IMR-90 (cell line): ENCODE results near the gene MRGPRX2. TPM values are rescaled to one million over a fixed set of nuclear protein-coding genes. Genes with fewer than 3 reads are reported as not detected.

Source experiments
- ATAC-seq: fragments of 200-7000 bp; cut with Tn5 transposase; 2 replicates; pipeline ENCODE4 v1.9.1; 2020; ENCODE audit warnings: low read depth, mild to moderate bottlenecking, moderate library complexity
- BruUV-seq: library from RNA; stranded (reverse); fragments of 400-500 nt; replicated peaks from 2 replicates; lab custom pipeline; 2021; lab: Mats Ljungman, UMichigan
- CTCF ChIA-PET: fragments of 300-600 bp; formaldehyde crosslinking; extraction: SDS; loops from one replicate; lab custom pipeline; 2021; ENCODE audit warnings: antibody characterized with exemption; lab: Yijun Ruan, JAX
- POLR2A ChIA-PET: fragments of 300-600 bp; sonication (Branson Sonifier 250); formaldehyde crosslinking; loops from one replicate; lab custom pipeline; 2022; ENCODE audit warnings: antibody characterized with exemption; ENCODE audit not compliant: unreplicated experiment; lab: Charles Lee
- DNase-seq: peaks from one replicate; pipeline ENCODE4 v3.0.0; 2013
- H2AFZ ChIP-seq: replicated peaks from 2 replicates; pipeline ENCODE3; 2013; ENCODE audit warnings: low read length, mild to moderate bottlenecking; ENCODE audit not compliant: poor library complexity
- H2AK5ac ChIP-seq: 2 replicates; pipeline ENCODE4 v1.6.1; 2013; ENCODE audit warnings: low read depth, low read length, inconsistent platforms
- H2AK9ac ChIP-seq: replicated peaks from 2 replicates; pipeline ENCODE3; 2013; ENCODE audit warnings: mild to moderate bottlenecking, low read depth, low read length, moderate library complexity; ENCODE audit not compliant: poor library complexity
- H2BK120ac ChIP-seq: 2 replicates; pipeline ENCODE4 v1.6.1; 2013; ENCODE audit warnings: low read depth, low read length, inconsistent platforms
- H2BK15ac ChIP-seq: 3 replicates; pipeline ENCODE4 v1.6.1; 2013; ENCODE audit warnings: low read depth, low read length, inconsistent platforms
- H2BK20ac ChIP-seq: 2 replicates; pipeline ENCODE4 v1.6.1; 2013; ENCODE audit warnings: low read depth, mild to moderate bottlenecking, inconsistent platforms, low read length, moderate library complexity
- H2BK5ac ChIP-seq: 2 replicates; pipeline ENCODE4 v1.6.1; 2013; ENCODE audit warnings: mild to moderate bottlenecking, low read depth, low read length, inconsistent platforms; ENCODE audit not compliant: poor library complexity, severe bottlenecking
- H3K14ac ChIP-seq: replicated peaks from 2 replicates; pipeline ENCODE4 v1.6.1; 2013; ENCODE audit warnings: low read depth, low read length, inconsistent platforms
- H3K18ac ChIP-seq: 2 replicates; pipeline ENCODE4 v1.6.1; 2013; ENCODE audit warnings: low read depth, low read length, control low read depth
- H3K23ac ChIP-seq: 2 replicates; pipeline ENCODE4 v1.6.1; 2013; ENCODE audit warnings: low read depth, low read length, inconsistent platforms
- H3K27ac ChIP-seq: 2 replicates; pipeline ENCODE4 v1.5.1; 2013; ENCODE audit warnings: mild to moderate bottlenecking, control low read depth, low read length; ENCODE audit not compliant: insufficient read depth
- H3K27me3 ChIP-seq: 2 replicates; pipeline ENCODE4 v1.6.1; 2013; ENCODE audit warnings: low read length; ENCODE audit not compliant: control insufficient read depth, insufficient read depth
- H3K36me3 ChIP-seq: 2 replicates; pipeline ENCODE4 v1.6.1; 2013; ENCODE audit warnings: low read length, mixed read lengths; ENCODE audit not compliant: control insufficient read depth, insufficient read depth
- H3K4ac ChIP-seq: 2 replicates; pipeline ENCODE4 v1.6.1; 2013; ENCODE audit warnings: low read depth, low read length, inconsistent platforms
- H3K4me1 ChIP-seq: 2 replicates; pipeline ENCODE4 v1.6.1; 2013; ENCODE audit warnings: low read length, mixed read lengths; ENCODE audit not compliant: control insufficient read depth, insufficient read depth
- H3K4me2 ChIP-seq: 2 replicates; pipeline ENCODE4 v1.6.1; 2013; ENCODE audit warnings: low read depth, mild to moderate bottlenecking, control low read depth, low read length, moderate library complexity
- H3K4me3 ChIP-seq: 2 replicates; pipeline ENCODE4 v1.5.1; 2013; ENCODE audit warnings: low read depth, mild to moderate bottlenecking, control low read depth, low read length, moderate library complexity; ENCODE audit not compliant: insufficient read depth
- H3K56ac ChIP-seq: 2 replicates; pipeline ENCODE4 v1.6.1; 2013; ENCODE audit warnings: low read length, inconsistent platforms; ENCODE audit not compliant: insufficient read depth; ENCODE audit errors: extremely low read depth
- H3K79me1 ChIP-seq, 2 experiments: 2 replicates each; pipeline ENCODE4 v1.6.1; 2013; ENCODE audit warnings: low read length in 2 of 2, inconsistent platforms in 1 of 2, low read depth in 1 of 2
- H3K9ac ChIP-seq: 2 replicates; pipeline ENCODE4 v1.6.1; 2013; ENCODE audit warnings: low read depth, low read length, control low read depth
- H3K9me1 ChIP-seq: 2 replicates; pipeline ENCODE4 v1.6.1; 2013; ENCODE audit warnings: low read length, inconsistent platforms; ENCODE audit not compliant: insufficient read depth
- H3K9me3 ChIP-seq: 2 replicates; pipeline ENCODE4 v1.6.1; 2013; ENCODE audit warnings: low read length; ENCODE audit not compliant: control insufficient read depth, insufficient read depth
- H4K20me1 ChIP-seq: 2 replicates; pipeline ENCODE4 v1.6.1; 2013; ENCODE audit warnings: low read length, inconsistent platforms; ENCODE audit not compliant: insufficient read depth
- H4K5ac ChIP-seq: 2 replicates; pipeline ENCODE4 v1.6.1; 2013; ENCODE audit warnings: mild to moderate bottlenecking, low read depth, low read length, control low read depth
- H4K8ac ChIP-seq, 2 experiments: 2 replicates each; pipeline ENCODE4 v1.6.1; 2013; ENCODE audit warnings: low read depth in 2 of 2, low read length in 2 of 2, control low read depth in 1 of 2, inconsistent platforms in 1 of 2
- H4K91ac ChIP-seq: 2 replicates; pipeline ENCODE4 v1.6.1; 2013; ENCODE audit warnings: low read depth, low read length, inconsistent platforms; ENCODE audit not compliant: insufficient read depth
- BHLHE40 ChIP-seq: fragments of 150-350 bp; IDR thresholded peaks from 2 replicates; pipeline ENCODE4 v1.6.1; 2016; ENCODE audit warnings: mild to moderate bottlenecking, low read depth, low read length
- CEBPB ChIP-seq: IDR thresholded peaks from 2 replicates; pipeline ENCODE4 v1.6.1; 2012; ENCODE audit warnings: low read depth, low read length, improper control_type of control experiment
- CHD1 ChIP-seq: IDR thresholded peaks from 2 replicates; pipeline ENCODE4 v1.6.1; 2012; ENCODE audit warnings: low read depth, low read length, improper control_type of control experiment
- ELK1 ChIP-seq: fragments of 150-350 bp; IDR thresholded peaks from 2 replicates; pipeline ENCODE4 v1.6.1; 2016; ENCODE audit warnings: low read depth, mild to moderate bottlenecking, low read length, moderate library complexity, borderline replicate concordance
- MAFK ChIP-seq: IDR thresholded peaks from 2 replicates; pipeline ENCODE4 v1.6.1; 2012; ENCODE audit warnings: low read depth, low read length, improper control_type of control experiment
- MXI1 ChIP-seq: IDR thresholded peaks from 2 replicates; pipeline ENCODE4 v1.6.1; 2012; ENCODE audit warnings: low read depth, mild to moderate bottlenecking, low read length, moderate library complexity, borderline replicate concordance
- NFE2L2 ChIP-seq: fragments of 150-350 bp; IDR thresholded peaks from 2 replicates; pipeline ENCODE4 v1.6.1; 2016; ENCODE audit warnings: low read depth, mild to moderate bottlenecking, low read length
- POLR2A ChIP-seq: IDR thresholded peaks from 2 replicates; pipeline ENCODE4 v1.6.1; 2012; ENCODE audit warnings: mild to moderate bottlenecking, low read depth, low read length
- RAD21 ChIP-seq: IDR thresholded peaks from 2 replicates; pipeline ENCODE4 v1.6.1; 2012; ENCODE audit warnings: low read length, improper control_type of control experiment
- SMC3 ChIP-seq: fragments of 150-350 bp; IDR thresholded peaks from 2 replicates; pipeline ENCODE4 v1.6.1; 2016; ENCODE audit warnings: low read depth, mild to moderate bottlenecking, antibody characterized with exemption, low read length, moderate library complexity
- WGBS, 2 experiments: methylation state at CpG; one replicate each; pipeline versions ENCODE4 v1.1.5 to v1.1.7; 2013; ENCODE audit warnings: missing lambda C conversion rate in 2 of 2; ENCODE audit not compliant: insufficient read length in 1 of 2; ENCODE audit errors: extremely low coverage in 2 of 2; 5-methylcytosine and 5-hydroxymethylcytosine counted together
- dilution Hi-C: fragments of 300-500 bp; cut with HindIII; formaldehyde crosslinking; loops from one replicate; pipeline ENCODE4 v1.14.3; 2018; ENCODE audit warnings: low sequenced_read_pairs; ENCODE audit not compliant: unreplicated experiment
- in situ Hi-C: fragments of 300-500 bp; cut with MboI; formaldehyde crosslinking; loops from 3 replicates; pipeline ENCODE4 v1.14.3; 2019; ENCODE audit warnings: low sequenced_read_pairs, inconsistent platforms, mixed read lengths
- intact Hi-C: fragments of 100-400 bp; cut with micrococcal nuclease; formaldehyde crosslinking; loops from 2 replicates; pipeline ENCODE4 v1.10.0; 2022
- polyA plus RNA-seq, 3 experiments: library from polyadenylated mRNA; depleted of rRNA; stranded (reverse); fragments of >200 nt; gene quantifications; 2 replicates each; pipeline ENCODE4 v1.2.3, GENCODE V29; 2012; ENCODE audit warnings: low replicate concordance in 1 of 3
- total RNA-seq: library from RNA; depleted of rRNA; stranded (reverse); fragments of >200 nt; gene quantifications from 2 replicates; pipeline ENCODE4 v1.2.3, GENCODE V29; 2012

The MRGPRX2 gene
- total and polyA plus RNA-seq, 2 of the 4 experiments (the other 2 are of a cell fraction) = not detected

DNA sequence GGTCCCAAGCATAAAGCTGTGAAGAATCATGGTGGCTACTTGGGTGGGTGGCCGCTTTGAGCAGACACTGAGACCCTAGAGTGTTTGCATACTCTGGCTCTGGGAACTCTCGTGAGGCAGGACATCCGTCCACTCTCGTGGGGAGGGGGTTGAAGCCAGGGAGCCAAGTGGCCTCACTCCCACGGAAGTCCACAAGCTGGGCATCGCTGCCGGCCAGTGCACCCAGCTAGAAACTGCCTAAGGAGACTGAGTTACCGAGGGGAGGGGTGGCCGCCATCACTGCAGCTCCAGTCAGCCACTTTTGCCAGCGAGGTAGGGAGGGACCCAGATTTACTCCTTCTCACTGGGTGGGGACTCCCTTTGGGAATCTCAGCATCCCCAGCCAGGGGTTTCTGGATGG is 20.5 kb downstream of the MRGPRX2 start:
- no peaks in the 10 kb centered on the region for H3K4me1 ChIP-seq
- ATAC-seq (no peak), DNase-seq (no peak)
- H3K79me1 ChIP-seq = no peaks in the 10 kb centered on the region
- no peak for TF ChIP-seq CEBPB
- TF ChIP-seq POLR2A = no peak
- no peak for TF ChIP-seq ELK1
- TF ChIP-seq CHD1 = no peak
- no peak for TF ChIP-seq RAD21
- TF ChIP-seq BHLHE40 = no peak
- TF ChIP-seq SMC3 = no peak
- TF ChIP-seq MXI1 = no peak
- TF ChIP-seq NFE2L2 = no peak
- TF ChIP-seq MAFK = no peak
- no peak overlapping the region for H3K4me3 ChIP-seq
- H2AFZ ChIP-seq = no peak overlapping the region
- H4K91ac ChIP-seq = no peak overlapping the region
- no peak overlapping the region for H4K5ac ChIP-seq
- H3K9ac ChIP-seq = no peak overlapping the region
- no peak overlapping the region for H2BK5ac ChIP-seq
- no peaks in the 10 kb centered on the region for H3K9me1 ChIP-seq
- H3K27ac ChIP-seq = no peak overlapping the region
- H3K36me3 ChIP-seq = no peaks in the 10 kb centered on the region
- H3K14ac ChIP-seq = no peak overlapping the region
- H2AK9ac ChIP-seq = no peak overlapping the region
- H3K9me3 ChIP-seq = no peaks in the 10 kb centered on the region; the same call in 1 of the 2 replicates
- dilution Hi-C loops (no loop called here), intact Hi-C loops (no loop called here), in situ Hi-C loops (no loop called here)
- H2AK5ac ChIP-seq = no peak overlapping the region
- H3K4me2 ChIP-seq = no peak overlapping the region
- BruUV-seq = no TSS peak
- no peaks in the 10 kb centered on the region for H4K20me1 ChIP-seq
- no peak overlapping the region for H3K56ac ChIP-seq
- no peak overlapping the region for H3K23ac ChIP-seq
- ChIA-PET CTCF (no interaction called here), POLR2A (no interaction called here)
- no peak overlapping the region for H4K8ac ChIP-seq
- no peaks in the 10 kb centered on the region for H3K27me3 ChIP-seq
- no peak overlapping the region for H2BK20ac ChIP-seq
- no peak overlapping the region for H2BK120ac ChIP-seq
- no peak overlapping the region for H3K18ac ChIP-seq
- H3K4ac ChIP-seq = no peak overlapping the region
- no peak overlapping the region for H2BK15ac ChIP-seq
- 90% methylated on average over 2 of the region's 10 CpGs; no CpG with 5 or more reads in 1 of the 2 experiments for WGBS, 2 experiments
